Dermis microvascular lymphatic vessel endothelial cell (primary cell): Measurements from ENCODE around the gene RWDD2A. TPM values are rescaled to one million over a fixed set of nuclear protein-coding genes. Genes with fewer than 3 reads are reported as not detected.
"Not testable (repeated sequence)": the region's sequence is repeated elsewhere in the genome, so short reads cannot be mapped to it uniquely, and the experiment has no call there.

Experiments
- DNase-seq, 2 donors: peaks; one replicate each; pipeline versions ENCODE4 v3.0.0 to v3.0.0-alpha.2; 2010; ENCODE audit warnings: low read depth in 2 of 2
- total RNA-seq: library from RNA; depleted of rRNA; stranded (reverse); fragments of >200 nt; gene quantifications from 2 replicates; pipeline ENCODE4 v1.2.1, GENCODE V29; 2014

The RWDD2A gene
- total RNA-seq = 2.4 and 3.2 TPM in 2 replicates

GRCh38 chr6:83192871-83193746 is at the start of gene RWDD2A, which contains the start of gene PGM3:
TSS of gene RWDD2A (plus strand) at chr6:83193357. CDS start at chr6:83194452, 1,095 bp downstream.
TSS of gene PGM3 (minus strand) at chr6:83193265. CDS start at chr6:83191012, 2,253 bp downstream.
- DNase-seq = peak; percentile 57 to 93

GRCh38 chr6:83151114-83151513 is 42.0 kb upstream of the RWDD2A start:
- DNase-seq = no peak

- DNase-seq = peak; percentile 65 to 74
Measured at GRCh38 chr6:83152913-83153312, 40.2 kb upstream of the RWDD2A start.

- DNase-seq = no peak
Measured at GRCh38 chr6:83153883-83154521, 39.2 kb upstream of the RWDD2A start.

- DNase-seq = no peak
Measured at GRCh38 chr6:83155794-83156193, 37.4 kb upstream of the RWDD2A start.

- DNase-seq = no peak
Measured at GRCh38 chr6:83160167-83160566, 33.0 kb upstream of the RWDD2A start.

GRCh38 chr6:83167726-83168278 is 25.4 kb upstream of the RWDD2A start:
- DNase-seq = no peak

GRCh38 chr6:83168556-83168955 is 24.6 kb upstream of the RWDD2A start:
- DNase-seq = no peak

- no peak for DNase-seq
Measured at GRCh38 chr6:83169106-83169505, 24.1 kb upstream of the RWDD2A start.

- no peak for DNase-seq
Measured at GRCh38 chr6:83169511-83169910, 23.6 kb upstream of the RWDD2A start.

GRCh38 chr6:83176246-83176645 is 16.9 kb upstream of the RWDD2A start:
- DNase-seq = no peak

- DNase-seq = no peak
Measured at GRCh38 chr6:83180426-83180950, 12.7 kb upstream of the RWDD2A start.

- no peak for DNase-seq
Measured at GRCh38 chr6:83182114-83182513, 11.0 kb upstream of the RWDD2A start.

GRCh38 chr6:83183082-83183828 is 9.9 kb upstream of the RWDD2A start:
- DNase-seq = peak in 1 of 2 donors; percentile 24

- no peak for DNase-seq
Measured at GRCh38 chr6:83185096-83185495, 8.1 kb upstream of the RWDD2A start.

- no peak for DNase-seq
Measured at GRCh38 chr6:83188501-83188900, 4.7 kb upstream of the RWDD2A start.

- DNase-seq = no peak
Measured at GRCh38 chr6:83190626-83191025, 2.5 kb upstream of the RWDD2A start.

GRCh38 chr6:83191974-83192373 is 1.2 kb upstream of the RWDD2A start:
- not testable (repeated sequence) for DNase-seq

- no peak for DNase-seq
Measured at GRCh38 chr6:83192456-83192855, 701 bp upstream of the RWDD2A start.

GRCh38 chr6:83193747-83194566 is 800 bp downstream of the RWDD2A start:
- peak in 1 of 2 donors; percentile 59 for DNase-seq
